GM19452 (cell line): ENCODE measurements around the gene FXYD4.

Experiments used
- ATAC-seq: cut with Tn5 transposase; IDR thresholded peaks from one replicate; pipeline ENCODE4 v1.9.1; 2021; ENCODE audit not compliant: unreplicated experiment

FXYD4 gene

DNA sequence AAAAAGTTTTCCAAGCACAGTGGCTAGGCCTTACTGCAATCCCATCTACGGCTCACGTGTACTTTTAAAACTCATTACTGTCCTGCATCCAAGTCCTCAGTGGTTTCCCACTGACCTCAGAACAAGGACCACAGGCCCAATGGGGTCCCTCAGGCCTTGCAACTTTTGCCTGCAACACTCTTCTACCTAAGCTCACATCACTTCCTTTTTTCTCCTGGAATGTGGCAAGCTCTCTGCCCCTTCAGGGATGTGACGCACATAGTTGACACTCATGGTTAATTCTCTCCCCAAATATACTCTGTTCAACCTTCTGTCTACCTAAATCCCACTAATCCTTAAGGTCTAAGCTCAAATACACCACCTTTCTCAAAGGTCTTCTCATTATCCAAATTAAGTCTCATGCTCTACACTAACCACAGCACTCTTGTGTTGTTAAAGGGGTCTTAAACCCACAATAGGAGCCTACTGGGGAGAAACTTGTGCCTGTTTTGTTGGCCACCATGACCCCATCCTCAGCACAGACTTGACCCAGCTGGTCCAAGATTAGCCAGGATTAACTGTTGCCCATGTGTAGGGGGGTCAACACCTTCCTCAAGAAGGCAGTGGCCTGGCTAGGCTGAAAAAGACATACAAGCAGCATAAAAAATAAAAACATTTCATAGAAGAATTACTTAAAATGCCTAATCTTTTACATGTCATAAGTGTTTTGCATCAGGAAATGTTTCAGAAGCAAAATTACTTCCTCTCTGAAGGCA is 22.3 kb downstream of the FXYD4 start:
- ATAC-seq = no peak

DNA sequence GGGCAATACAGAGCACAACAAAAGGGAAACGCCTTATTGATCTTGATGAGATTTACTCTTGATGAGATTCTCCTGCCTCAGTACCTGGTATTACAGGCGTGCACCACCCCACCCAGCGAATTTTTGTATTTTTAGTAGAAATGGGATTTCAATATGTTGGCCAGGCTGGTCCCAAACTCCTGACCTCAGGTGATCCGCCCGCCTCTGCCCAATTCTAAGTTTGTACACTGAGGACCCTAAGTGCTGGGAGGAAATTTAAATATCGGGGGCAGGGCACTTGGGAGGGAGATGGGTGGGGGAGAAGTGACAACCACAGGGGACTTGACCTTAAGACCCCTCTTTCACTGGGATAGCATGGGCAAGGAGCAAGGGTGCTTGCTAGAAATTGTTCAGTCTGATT is 23.4 kb downstream of the FXYD4 start:
- no peak for ATAC-seq

GRCh38 chr10:43395571-43396060 is 24.2 kb downstream of the FXYD4 start:
- no peak for ATAC-seq

DNA sequence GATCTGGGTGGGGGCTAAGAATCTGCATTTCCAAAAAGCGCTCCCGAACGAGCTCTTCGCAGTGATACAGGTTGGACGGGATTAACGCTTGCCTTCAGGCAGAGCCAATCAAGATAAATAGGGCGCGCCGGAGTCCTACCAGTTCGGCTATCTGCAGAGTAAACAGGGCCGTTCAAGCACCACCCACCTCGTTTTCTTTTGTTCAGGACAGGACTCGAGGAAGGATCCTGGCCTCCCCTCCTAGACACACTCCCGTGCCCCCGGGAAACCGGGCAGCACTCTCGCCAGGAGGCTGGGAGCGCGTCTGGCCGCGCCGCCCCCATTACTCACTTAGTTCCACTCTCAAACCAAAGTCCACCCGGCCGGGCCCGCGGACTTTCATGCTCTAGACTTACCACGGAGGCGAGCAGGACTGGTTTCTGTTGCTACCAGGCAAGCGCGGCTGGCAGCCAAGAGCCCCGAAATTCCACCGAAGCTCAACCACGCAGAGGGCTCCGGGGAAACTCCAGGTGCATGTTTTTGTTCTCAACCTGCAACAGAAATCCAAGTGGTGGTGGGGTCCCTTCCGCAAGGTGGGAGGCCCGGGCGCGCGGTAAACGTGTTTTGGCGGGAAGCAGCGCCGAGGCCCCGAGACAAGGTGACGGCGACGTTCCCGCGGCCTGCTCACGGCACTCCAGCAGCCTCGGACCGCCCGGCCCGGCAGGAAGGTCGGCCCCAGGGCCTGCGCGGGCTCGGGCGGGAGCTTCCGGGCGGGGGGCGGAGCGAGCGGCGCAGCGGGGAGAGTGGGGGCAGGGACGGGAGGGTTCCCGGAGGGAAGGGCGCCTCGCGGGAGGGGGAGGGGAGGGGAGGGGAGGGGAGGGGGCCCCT is 24.9 kb downstream of the FXYD4 start:
- peak; percentile 46 for ATAC-seq

DNA sequence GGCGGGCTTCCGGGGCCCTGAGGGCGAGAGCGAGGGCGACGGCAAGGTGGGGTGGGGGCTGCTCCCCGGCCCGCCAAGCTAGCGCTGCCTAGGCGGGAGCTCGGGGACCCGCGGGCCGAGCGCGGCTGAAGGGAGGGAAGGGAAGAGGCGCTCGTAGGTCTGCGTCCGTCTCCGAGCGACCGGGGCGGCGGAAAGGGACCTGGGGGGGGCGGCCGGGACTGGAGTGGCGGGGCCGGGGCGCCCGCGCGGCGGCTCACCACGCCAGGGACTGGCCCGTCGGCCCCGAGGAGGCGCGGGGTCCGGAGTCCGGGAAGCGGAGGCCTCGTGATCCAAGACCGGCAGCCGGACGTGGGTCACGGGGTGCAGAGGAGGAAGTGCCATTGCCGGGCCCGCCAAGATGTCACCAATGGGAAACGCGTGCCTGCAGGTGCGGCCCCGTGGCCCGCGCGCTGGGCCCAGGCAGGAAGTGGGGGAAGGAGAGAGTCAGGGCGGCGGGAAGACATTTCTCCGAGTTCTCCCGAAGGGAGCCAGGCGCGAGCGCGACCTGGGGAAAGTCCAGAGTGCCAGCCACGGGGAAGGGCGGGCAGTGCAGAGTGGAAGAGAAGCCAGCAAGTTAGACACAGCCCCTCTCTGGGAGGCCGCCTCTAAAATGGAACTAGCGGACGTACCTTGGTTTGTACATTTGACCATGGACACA is 25.6 kb downstream of the FXYD4 start:
- peak; percentile 83 for ATAC-seq

DNA sequence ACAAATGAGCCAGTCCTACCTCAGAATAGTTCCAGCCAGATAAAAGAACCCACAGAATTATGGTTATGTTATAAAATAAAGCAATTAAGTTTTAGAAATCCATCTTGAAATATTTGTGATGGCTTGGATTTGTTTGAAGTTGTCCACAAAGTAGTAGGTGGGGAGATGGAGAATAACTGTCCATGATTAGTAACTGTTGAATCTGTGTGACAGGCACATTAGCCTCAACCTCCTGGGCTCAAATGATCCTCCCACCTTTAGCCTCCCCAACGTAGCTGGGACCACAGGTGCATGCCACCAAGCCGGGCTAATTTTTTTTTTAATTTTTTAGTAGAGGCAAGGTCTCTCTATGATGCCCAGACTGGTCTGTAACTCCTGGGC is 27.5 kb downstream of the FXYD4 start:
- ATAC-seq = no peak

- no peak for ATAC-seq
Measured at GRCh38 chr10:43399320-43400310, 28.2 kb downstream of the FXYD4 start.

- ATAC-seq = no peak
Measured at GRCh38 chr10:43401627-43402026, 30.2 kb downstream of the FXYD4 start.

- no peak for ATAC-seq
Measured at GRCh38 chr10:43402176-43402575, 30.7 kb downstream of the FXYD4 start.

DNA sequence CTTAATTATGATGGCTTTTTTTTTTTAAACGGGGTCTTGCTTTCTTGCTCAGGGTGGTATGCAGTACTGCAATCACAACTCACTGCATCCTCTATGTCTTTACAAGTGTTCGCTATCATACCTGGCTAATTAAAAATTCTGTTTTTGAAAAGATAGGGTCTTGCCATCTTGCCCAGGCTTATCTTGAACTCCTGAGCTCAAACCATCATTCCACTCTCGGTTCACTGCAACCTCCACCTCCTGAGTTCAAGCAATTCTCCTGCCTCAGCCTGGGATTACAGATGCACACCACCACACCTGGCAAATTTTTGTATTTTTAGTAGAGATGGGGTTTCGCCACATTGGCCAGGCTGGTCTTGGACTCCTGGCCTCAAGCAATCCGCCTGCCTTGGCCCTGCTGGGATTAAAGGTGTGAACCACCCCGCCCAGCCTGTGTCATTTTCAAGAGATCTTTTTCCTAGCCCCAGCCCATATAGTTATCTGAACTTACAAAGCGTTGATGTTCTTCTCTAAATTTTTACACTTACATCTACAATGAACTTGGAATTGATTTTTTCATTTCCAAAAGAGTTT is 31.5 kb downstream of the FXYD4 start:
- no peak for ATAC-seq

DNA sequence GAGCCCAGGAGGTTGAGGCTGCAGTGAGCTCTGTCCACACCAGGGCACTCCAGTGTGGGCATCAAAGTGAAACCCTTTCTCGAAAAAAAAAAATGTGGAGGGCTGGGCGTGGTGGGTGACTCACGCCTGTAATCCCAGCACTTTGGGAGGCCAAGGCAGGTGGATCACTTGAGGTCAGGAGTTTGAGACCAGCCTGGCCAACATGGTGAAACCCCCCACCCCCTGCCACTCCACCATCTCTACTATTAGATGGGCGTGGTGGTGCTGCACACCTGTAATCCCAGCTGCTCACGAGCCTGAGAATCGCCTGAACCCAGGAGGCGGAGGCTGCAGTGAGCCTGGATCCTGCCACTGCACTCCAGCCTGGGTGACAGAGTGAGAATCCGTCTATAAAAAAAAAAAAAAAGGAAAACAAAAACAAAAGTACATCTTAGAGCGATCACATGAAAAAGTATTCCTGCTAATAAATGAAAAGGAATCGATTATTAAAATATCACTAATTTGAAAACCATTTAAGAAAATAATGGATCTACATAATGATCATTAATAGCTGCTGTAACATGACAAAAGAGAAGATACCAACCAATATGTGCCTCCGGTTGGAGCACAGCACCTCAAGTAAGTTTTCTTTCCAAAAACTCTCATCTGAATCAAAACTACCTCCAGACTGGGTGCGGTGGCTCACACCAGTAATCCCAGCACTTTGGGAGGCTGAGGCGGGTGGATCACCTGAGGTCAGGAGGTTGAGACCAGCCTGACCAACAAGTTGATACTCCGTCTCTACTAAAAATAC is 32.7 kb downstream of the FXYD4 start:
- ATAC-seq = no peak

DNA sequence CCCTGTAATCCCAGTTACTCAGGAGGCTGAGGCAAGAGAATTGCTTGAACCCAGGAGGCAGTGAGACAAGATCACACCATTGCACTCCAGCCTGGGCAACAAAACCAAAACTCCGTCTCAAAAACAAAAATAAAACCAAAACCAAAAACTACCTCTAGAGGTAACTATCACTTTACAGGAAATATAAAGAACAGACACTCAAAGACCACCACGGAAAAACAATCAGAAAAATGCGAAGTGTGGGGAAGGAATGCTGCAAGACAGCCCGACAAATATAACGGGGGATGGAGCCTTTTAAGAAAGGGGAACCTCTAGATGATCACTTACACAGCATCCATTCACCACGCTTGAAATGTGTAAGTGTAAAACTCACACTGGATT is 33.3 kb downstream of the FXYD4 start:
- no peak for ATAC-seq

GRCh38 chr10:43407148-43407575 is 35.7 kb downstream of the FXYD4 start:
- no peak for ATAC-seq

DNA sequence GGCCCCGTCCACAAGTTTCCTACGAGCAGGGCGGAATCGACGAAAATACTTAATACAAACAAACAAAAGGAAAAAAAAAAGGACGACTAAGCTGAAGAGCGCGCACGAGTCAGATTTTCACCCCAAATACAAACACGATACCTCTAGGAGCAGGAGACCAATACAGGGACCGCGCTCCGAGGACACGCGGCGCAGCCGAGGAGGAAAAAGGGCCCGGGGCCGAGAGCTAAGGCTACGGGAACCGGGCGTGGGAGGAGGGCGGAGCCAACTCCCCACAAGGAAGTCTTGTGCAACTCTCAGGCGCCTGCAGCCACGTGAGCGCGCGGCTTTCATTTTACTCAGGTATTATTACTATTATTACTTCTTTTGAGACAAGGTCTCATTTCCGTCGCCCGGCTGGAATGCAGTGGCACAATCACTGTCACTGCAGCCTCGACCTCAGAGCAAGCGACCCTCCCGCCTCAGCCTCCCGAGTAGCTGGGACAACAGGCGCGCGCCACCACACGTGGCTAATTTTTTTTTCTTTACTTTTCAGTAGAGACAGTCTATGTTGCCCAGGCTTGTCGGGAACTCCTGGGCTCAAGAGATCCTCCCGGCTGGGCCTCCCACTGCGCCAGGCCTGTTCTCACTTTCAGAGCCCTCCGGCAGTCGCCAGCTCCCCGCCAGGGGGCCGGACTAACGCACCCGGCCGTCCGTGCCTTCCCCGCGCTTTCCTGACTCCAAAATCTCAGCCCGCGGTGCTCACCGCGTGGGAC is 36.3 kb downstream of the FXYD4 start:
- peak; percentile 50 for ATAC-seq

GRCh38 chr10:43408331-43408709 is 36.9 kb downstream of the FXYD4 start:
- ATAC-seq = peak; percentile 2

DNA sequence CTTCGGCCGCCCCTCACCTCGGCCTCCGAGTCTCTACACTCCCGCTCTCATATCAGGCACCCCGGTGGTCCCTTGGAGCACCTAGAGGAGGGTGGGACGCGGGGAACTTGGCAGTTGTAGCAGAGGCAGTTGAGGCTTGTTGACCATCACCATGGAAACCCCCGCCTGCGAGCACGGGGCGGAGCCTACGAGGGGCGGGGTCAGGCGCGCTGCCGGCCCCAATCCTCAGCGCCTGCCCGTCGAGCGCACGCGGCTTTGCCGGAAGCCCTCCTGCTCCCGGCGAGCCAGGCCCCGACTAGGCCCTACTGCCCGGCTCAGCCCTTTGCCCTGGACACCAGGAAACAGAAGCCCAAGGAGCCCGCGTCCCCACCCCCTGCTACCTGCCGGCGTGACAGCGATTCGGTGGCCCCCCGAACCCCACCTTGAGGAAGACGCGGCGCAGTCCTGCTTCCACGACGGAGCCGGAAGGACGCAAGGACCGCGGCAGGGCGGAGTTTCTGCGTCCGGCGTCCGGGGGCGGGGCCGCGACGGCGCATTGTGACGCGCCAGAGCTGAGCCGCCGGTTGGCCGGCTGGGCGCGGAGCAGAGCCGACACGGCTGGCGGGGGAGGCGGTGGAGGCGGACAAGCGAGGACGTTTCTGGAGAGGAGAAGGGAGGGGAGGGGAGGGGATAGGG is 37.4 kb downstream of the FXYD4 start, which contains the start of gene HNRNPF:
Gene HNRNPF, minus strand, starts transcription at position 477 of the 675 bp plus-strand sequence. CDS start 21,302 bp downstream, outside the sequence.
- peak; percentile 73 for ATAC-seq

DNA sequence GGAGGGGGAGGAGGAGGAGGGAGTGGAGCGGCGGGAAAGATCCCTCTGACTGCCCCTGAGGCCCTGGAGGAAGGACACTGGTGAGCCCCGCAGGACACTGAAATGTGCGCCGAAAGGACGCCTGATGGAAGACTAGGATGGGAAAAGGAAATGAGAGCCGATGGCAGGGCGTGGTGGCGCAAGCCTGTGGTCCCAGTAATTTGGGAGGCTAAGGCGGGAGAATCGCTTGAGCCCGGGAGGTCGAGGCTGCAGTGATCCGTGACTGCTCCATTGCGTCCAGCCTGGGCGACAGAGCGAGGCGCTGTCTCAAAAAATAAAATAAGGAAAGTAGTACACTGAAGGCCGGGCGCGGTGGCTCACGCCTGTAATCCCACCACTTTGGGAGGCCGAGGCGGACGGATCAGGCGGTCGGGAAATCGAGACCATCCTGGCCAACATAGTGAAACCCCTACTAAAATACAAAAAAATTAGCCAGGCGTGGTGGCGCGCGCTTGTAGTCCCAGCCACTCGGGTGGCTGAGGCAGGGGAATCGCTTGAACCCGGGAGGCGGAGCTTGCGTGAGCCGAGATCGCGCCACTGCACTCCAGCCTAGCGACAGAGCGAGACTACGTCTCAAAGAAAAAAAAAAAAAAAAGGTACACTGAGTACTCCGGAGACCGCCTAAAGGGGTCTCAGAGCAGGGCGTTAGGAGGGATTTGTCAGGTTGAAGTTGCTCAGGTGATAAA is 38.1 kb downstream of the FXYD4 start:
- ATAC-seq = no peak
